GM18508 (cell line): ENCODE data around the gene NRP2.

Source experiments
- ATAC-seq: cut with Tn5 transposase; IDR thresholded peaks from one replicate; pipeline ENCODE4 v1.9.1; 2021; ENCODE audit warnings: moderate number of reproducible peaks; ENCODE audit not compliant: insufficient read depth, unreplicated experiment

The NRP2 gene

GRCh38 chr2:205682239-205682970, at the start of gene NRP2:
Gene NRP2 (plus strand): TSS chr2:205682501. CDS start chr2:205683291, 790 bp downstream.
- ATAC-seq: no peak

DNA sequence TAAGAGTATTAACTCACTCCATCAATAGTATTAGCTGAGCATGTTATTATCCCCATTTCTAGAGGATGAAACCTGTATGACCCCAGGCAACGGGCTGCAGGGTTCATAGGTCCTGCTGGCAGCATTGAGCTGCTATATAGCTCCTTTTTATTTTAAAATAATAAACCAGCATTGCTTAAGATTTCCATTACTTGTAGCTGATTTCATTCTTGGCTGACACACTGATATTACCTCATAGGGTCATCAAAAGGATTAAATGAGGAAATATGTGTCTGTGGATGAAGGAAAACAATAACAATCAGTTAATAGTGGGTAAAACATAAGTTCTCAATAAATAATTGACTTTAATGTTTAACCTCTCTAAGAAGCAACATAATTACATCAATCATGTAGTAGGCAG, 48.3 kb upstream of the NRP2 start:
- ATAC-seq: no peak

DNA sequence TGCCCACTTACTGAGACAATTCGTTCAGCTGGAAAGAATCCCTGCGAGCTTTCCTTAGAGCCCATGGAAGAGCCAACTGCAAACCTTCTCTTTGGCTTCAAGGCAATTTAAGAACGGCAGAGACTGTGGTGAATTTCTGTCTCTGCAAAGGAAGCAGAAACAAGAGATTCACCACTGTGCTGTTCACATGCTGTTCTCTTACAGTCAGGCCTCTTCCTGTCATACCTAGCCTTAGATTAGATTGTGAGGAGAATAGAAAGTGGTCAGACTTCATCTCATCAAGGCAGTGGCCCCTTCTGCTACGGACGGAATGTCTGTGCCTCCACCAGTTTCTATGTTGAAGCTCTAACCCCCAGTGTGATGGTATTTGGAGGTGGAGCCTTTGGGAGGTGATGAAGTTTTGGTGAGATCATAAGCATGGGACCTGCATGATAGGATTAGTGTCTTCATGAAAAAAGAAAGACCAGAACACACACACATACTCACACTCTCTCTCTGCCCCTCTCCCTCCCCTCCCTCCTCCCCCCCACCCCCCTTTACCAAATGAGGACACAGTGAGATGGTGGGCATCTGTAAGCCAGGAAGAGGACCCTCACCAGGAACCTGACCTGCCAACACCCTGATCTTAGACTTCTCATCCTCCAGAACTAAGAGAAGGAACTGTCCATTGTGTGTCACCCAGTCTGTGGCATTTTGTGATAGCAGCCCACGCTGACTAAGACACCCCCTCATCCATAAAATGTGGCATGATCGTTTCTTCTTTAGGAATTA, 45.6 kb upstream of the NRP2 start:
- no peak for ATAC-seq

- no peak for ATAC-seq
These were observed 45.0 kb upstream of the NRP2 start for GRCh38 chr2:205637320-205637602.

DNA sequence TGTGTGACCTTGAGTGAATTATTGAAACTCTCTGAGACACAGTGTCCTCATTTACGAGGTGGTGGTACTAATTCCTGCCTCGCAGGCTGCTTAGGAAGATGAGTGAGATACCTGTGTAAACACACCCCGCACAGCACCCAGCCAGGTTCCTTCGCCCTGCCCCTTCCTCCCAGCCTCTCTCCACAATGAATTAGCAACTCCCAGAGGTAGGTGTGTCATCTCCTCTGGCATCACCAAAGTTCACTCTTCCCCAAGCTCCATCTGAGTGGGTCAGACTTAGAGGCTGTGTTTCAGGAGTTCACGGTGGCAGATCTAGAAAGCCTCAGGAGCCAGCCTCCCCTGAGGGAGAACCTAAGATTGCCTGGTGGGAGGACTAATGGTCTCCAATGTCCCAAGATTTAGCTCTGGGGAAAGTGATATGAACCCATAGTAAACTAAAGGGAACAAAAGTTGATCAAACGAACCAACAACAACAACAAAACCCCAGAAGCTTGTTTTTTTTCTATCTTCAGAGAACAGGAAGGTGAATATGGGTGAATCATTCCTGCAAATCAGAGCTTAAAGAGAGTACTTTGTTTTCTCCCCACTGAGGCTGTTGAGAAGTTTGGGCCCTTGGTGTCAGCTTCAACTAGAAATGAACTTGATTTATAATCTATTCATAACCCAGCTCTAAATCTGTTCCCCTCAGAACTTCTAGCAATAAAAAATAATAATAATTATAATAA, 44.4 kb upstream of the NRP2 start:
- no peak for ATAC-seq

DNA sequence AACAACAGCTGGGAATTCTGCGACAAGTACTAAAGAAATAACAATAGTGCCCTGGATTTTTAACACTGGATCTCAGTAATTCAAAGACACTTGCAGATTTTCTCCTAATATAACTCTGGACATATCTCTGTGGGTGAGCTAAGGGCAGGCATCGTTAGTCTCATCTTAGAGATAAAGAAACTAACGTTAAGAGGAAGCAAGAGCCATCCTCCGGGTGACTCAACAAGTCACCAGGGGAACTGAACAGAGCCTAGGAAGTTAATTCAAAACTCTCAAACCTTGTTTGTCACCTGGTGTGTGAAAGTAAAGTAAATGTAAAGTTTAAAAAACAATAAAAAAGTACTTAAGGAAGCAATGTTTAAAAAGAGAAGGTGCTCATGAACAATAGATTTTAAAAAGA, 41.6 kb upstream of the NRP2 start:
- ATAC-seq: peak; percentile 70

GRCh38 chr2:205642599-205643356, 39.5 kb upstream of the NRP2 start:
- no peak for ATAC-seq

DNA sequence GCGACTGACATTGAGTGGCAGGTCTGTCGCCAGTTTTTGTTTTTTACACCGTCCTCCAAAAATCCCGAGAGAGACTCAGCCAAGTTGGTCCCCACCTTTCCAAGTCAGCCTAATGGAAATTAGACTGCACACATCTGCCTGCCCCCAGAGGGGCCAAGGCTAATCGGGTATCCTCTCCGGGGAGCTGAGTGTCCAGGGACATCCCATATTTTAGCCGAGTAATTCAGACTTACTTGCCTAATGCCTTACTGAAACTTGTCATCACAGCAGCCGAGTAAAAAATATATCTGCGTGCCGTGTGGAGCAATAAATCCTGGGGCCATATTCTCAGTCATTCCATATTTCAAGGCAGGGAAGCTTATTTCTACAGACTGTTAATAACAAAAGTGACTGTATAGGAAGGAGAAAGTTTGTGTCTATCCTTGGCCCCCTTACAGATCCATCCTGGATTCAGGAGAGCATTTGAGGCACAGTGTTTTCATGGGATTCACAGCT, 38.9 kb upstream of the NRP2 start:
- ATAC-seq: no peak

DNA sequence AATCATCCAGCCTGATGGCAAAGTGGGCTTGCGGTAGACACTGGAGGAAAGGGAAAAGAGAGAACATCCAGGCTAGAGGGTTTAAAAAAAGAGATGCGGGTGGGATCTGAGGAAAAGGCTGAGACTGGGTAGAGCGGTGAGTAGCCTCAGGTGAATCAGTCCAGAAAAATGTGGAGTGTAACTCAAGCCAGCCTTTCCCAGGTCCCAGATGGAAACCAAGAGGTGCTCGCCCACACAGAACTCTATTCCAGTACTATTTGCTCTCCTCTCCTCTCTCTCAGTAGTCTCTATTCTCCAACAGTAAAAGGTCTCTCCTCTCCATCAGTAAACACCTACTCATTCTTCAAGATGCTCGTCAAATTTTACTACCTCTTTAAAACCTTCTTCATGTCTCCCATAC, 38.3 kb upstream of the NRP2 start:
- ATAC-seq: no peak

GRCh38 chr2:205646680-205647079, 35.6 kb upstream of the NRP2 start:
- peak; percentile 98 for ATAC-seq

- ATAC-seq: no peak
These were observed 31.9 kb upstream of the NRP2 start for GRCh38 chr2:205650450-205650849.

GRCh38 chr2:205650931-205651330, 31.4 kb upstream of the NRP2 start:
- no peak for ATAC-seq

DNA sequence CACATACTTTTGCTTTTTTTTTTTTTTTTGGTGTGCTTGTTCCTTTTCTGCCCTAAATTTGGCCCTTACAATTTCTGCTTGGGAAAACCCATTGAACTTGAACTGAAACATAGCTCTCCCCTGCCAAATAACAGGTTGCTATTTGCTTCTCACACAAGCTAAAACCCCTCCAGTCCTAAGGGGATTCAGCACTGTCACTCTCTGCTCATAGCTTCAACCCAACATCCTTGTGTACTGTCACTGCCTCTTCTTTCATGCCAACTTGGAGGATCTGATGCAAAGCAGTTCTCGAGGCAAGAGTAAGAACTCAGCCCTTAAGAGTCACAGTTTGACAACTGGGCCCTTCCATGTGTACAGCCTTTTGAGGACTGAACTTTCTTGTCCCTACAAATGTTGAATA, 30.6 kb upstream of the NRP2 start:
- ATAC-seq: no peak

GRCh38 chr2:205654878-205655605, 27.3 kb upstream of the NRP2 start:
- no peak for ATAC-seq

- ATAC-seq: no peak
These were observed 26.4 kb upstream of the NRP2 start for GRCh38 chr2:205655779-205656456.

DNA sequence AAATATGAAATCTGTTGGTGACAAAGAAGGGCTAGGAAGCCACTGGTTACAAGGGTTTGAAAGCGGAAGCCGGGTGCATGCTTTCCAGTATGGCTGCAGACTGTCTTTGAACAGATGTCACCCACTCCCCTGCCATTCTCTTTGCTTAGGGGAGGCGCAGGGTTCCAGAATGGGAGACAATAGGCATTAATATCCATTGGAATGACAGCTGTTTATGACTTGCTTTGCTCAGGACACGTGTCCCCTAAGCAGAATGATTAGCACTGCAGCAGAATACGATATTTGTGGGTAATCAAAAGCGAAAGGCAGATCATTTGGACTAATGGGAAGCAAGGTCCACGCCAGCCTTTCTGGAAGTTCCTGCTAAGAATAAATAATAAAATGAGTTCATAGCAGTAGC, 25.8 kb upstream of the NRP2 start:
- ATAC-seq: no peak

DNA sequence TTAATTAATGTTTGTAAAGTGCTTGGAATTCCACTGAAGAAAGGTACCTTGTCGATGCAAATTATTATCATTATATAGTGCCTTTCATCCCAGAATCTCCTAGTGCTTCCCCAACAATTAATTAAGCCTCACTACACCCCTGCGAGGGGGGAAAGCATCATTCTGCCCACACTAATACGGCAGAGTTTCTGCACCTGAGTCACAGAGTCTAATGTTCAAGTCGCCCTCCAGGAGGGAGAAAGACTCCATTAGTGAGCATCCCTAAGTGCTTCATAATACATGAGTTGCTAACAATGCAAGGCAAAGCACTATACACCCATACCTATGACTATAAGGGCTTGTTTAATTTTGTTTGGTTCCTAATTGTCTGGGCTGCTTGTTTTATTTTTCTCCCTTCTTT, 25.4 kb upstream of the NRP2 start:
- no peak for ATAC-seq

- no peak for ATAC-seq
These were observed 24.7 kb upstream of the NRP2 start for GRCh38 chr2:205657579-205657978.

DNA sequence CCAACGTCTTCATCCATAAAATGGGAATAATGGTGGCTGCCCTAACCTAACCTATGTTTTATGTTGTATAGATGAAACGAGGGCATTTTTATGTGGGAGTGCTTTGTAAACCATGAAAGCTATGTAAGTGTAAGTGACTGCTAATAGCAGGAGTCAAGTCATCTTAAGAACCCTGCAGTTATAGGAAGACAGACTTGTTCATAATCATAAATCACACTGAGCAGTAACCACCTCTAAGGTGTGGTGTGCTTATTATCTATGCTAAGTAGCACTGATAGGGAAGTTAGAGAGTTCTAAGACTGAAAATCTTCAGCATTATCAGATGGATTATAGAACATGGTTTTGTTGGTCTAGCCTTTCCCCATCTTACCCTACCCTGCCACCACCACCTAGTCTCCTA, 24.2 kb upstream of the NRP2 start:
- no peak for ATAC-seq
